Measurements from ENCODE around the gene C1QL2.

Gene C1QL2

DNA sequence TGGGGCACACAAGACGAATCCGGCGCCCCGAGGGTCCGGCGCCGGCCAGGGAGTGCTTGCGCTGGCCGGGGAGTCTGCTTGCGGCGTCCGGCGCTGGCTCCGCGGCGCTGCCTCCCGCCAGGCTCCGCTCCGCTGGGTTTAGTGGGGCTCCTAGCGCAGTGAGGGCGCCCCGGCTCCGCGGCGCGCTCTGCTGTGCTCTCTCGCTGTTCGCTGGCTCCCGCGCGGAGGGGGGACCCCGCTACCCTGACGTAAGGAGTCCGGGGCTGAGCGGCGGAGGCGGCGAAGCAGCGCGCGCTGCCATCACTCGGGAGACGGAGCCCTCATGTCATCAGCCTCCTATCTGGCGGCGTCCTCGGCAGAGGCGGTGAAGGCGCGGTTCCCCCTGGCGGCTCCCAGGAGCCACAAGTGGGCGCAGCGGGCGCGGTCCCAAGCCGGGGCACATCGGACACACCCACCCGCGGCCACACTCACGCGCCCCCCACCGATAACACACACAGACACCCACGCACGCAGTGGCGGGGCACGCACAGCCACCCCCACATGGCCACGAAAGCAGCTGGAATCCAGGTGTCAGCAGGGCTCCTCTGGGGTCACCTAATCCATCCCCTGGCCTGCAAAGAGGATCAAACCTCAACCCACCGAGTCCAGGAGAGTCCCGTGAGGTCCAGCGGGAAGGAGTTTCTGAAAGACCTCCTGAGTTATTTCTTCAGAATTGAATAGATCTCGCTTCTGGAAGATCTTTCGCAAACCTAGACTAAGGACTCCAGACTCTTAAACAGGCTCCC is at the start of gene C1QL2:
Gene C1QL2, minus strand, starts transcription at position 189 of the 785 bp plus-strand sequence. CDS start 482 bp downstream, outside the sequence.
- TF ChIP-seq, protein P1, sequence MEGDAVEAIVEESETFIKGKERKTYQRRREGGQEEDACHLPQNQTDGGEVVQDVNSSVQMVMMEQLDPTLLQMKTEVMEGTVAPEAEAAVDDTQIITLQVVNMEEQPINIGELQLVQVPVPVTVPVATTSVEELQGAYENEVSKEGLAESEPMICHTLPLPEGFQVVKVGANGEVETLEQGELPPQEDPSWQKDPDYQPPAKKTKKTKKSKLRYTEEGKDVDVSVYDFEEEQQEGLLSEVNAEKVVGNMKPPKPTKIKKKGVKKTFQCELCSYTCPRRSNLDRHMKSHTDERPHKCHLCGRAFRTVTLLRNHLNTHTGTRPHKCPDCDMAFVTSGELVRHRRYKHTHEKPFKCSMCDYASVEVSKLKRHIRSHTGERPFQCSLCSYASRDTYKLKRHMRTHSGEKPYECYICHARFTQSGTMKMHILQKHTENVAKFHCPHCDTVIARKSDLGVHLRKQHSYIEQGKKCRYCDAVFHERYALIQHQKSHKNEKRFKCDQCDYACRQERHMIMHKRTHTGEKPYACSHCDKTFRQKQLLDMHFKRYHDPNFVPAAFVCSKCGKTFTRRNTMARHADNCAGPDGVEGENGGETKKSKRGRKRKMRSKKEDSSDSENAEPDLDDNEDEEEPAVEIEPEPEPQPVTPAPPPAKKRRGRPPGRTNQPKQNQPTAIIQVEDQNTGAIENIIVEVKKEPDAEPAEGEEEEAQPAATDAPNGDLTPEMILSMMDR (IDR thresholded peaks at IDR 0.05; ENCODE audit: low read depth, low read length, missing control alignments) = no peak
- DNase-seq = no peak
- in situ Hi-C loops (cut with HindIII; ENCODE audit: low pct_ligation_motif_present, low sequenced_read_pairs) = no loop called here
- H3K36me3 ChIP-seq (replicated peaks) = no peaks in the 10 kb centered on the region
- H3K4me3 ChIP-seq (ENCODE audit: low read depth, low read length) = no peak within 1 kb of the TSS
- peaks cover 56% of the 10 kb centered on the region for H3K27me3 ChIP-seq (replicated peaks)
- no peak within 1 kb of the TSS for H3K27ac ChIP-seq

DNA sequence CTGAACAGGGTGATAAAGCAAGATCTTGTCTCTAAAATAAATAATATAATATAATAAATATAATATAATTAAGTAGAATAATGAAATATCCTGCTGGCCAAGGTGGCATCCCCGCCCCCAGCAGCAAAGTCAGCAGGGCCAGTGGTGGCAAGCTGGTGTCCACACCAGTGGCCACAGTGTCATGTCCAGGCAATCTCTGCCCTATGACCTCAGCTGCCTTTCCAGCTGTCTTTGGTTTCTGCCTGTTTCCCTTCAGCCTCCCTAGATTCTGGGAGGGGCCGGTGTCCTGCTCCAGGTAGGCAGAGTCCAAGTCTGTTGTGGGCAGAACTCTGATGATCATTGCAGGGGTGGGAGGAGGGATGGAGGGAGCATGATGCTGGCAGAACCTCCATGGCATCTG is 48.9 kb upstream of the C1QL2 start:
- no peaks in the 10 kb centered on the region for H3K36me3 ChIP-seq (replicated peaks)
- no peak overlapping the region for H3K4me3 ChIP-seq (ENCODE audit: low read depth, low read length)
- DNase-seq = no peak
- TF ChIP-seq, protein P1 (IDR thresholded peaks at IDR 0.05; ENCODE audit: low read depth, low read length, missing control alignments) = no peak
- in situ Hi-C loops (cut with HindIII; ENCODE audit: low pct_ligation_motif_present, low sequenced_read_pairs) = no loop called here
- H3K27me3 ChIP-seq (replicated peaks) = peaks cover 7% of the 10 kb centered on the region
- H3K27ac ChIP-seq = no peak overlapping the region

DNA sequence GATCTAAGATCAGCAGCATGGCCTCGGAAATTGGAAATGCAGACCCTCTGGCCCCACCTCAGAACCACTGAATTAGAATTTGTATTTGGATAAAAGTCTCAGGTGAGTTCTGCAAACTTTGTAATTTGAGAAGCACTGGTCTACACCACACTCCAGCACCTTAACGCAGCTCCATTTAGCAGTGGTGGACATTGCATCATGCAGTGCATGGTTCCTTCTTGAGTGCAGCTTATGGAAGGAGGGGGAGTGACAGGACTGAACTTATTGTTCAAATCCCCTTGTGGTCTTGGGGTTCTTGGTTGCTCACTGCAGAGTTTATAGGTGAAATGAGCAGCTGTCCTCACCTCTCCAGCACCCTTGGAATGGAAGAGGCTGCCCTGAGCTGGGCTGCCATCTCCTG is 47.6 kb upstream of the C1QL2 start:
- H3K27ac ChIP-seq = no peak overlapping the region
- DNase-seq = no peak
- no peak overlapping the region for H3K4me3 ChIP-seq (ENCODE audit: low read depth, low read length)
- in situ Hi-C loops (cut with HindIII; ENCODE audit: low pct_ligation_motif_present, low sequenced_read_pairs) = no loop called here
- no peaks in the 10 kb centered on the region for H3K36me3 ChIP-seq (replicated peaks)
- H3K27me3 ChIP-seq (replicated peaks) = peaks cover 7% of the 10 kb centered on the region
- TF ChIP-seq, protein P1 (IDR thresholded peaks at IDR 0.05; ENCODE audit: low read depth, low read length, missing control alignments) = no peak

DNA sequence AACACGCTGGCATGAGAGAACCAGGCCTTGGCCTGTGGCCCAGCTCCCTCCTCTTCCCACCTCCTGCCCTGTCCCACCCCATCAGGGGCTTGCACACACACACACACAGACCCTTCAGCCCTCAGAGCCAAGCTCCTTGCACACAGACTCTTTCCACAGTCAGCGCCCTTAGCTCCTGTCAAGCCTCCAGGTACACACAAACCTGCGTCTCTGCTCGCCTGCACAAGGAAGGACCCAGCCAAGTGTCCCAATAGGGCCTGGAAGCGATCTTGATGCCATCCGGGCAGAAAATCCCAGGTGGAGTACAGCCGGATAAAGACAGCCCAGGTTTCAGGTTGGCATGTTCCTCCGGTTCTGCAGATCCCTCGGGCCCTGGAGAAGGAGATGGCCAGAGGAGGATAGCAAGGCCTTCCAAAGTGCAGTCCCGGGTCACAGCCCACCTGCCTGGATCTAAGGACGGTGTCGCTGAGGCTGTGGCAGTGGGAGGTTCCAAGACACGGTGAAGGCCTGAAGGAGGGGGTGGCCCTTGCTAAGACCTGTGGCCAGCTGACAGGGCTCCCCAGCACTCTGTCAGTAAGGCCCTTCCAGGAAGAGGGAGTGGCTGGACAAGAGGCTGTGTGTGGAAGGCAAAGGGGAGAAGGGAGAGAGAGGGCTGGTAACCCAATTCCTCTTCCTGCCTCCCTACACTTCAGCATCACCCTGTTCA is 46.6 kb upstream of the C1QL2 start:
- H3K36me3 ChIP-seq (replicated peaks) = no peaks in the 10 kb centered on the region
- no peak overlapping the region for H3K4me3 ChIP-seq (ENCODE audit: low read depth, low read length)
- H3K27ac ChIP-seq = no peak overlapping the region
- DNase-seq = no peak
- in situ Hi-C loops (cut with HindIII; ENCODE audit: low pct_ligation_motif_present, low sequenced_read_pairs) = no loop called here
- H3K27me3 ChIP-seq (replicated peaks) = peaks cover 3% of the 10 kb centered on the region
- TF ChIP-seq, protein P1 (IDR thresholded peaks at IDR 0.05; ENCODE audit: low read depth, low read length, missing control alignments) = no peak

DNA sequence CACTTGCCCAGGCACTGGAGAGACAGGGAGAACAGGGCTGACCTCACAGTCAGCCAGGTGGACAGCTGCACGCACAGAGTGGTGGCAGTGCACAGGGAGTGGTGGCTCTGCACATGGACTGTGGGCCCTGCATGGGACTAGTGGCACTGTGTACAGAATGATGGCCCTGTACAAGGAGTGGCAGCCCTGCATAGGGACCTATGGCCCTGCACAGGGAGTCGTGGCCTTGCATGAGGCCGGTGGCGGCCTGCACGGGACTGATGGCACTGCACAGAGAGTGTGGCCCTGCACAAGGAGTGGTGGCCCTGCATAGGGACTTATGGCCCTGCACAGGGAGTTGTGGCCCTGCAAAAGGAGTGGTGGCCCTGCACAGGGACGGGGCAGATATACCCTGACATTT is 46.0 kb upstream of the C1QL2 start:
- no peak for DNase-seq
- H3K4me3 ChIP-seq (ENCODE audit: low read depth, low read length) = no peak overlapping the region
- no peaks in the 10 kb centered on the region for H3K36me3 ChIP-seq (replicated peaks)
- H3K27ac ChIP-seq = no peak overlapping the region
- H3K27me3 ChIP-seq (replicated peaks) = no peaks in the 10 kb centered on the region
- TF ChIP-seq, protein P1 (IDR thresholded peaks at IDR 0.05; ENCODE audit: low read depth, low read length, missing control alignments) = no peak
- in situ Hi-C loops (cut with HindIII; ENCODE audit: low pct_ligation_motif_present, low sequenced_read_pairs) = no loop called here
